Liver (tissue), 9 donors: ENCODE results near the gene GCN1. TPM values are rescaled to one million over a fixed set of nuclear protein-coding genes. Genes with fewer than 3 reads are reported as not detected.

Experiments used
- DNase-seq: peaks from one replicate; pipeline ENCODE4 v3.0.0-alpha.2; 2017; ENCODE audit warnings: low spot score
- H3K27ac ChIP-seq, 2 donors: one replicate each; pipeline ENCODE4 v1.7.0; 2013; ENCODE audit warnings: inconsistent platforms in 2 of 2, low read length in 2 of 2, control low read depth in 1 of 2, low read depth in 1 of 2, mild to moderate bottlenecking in 1 of 2
- H3K27me3 ChIP-seq, 4 donors: one replicate each; pipeline versions ENCODE4 v1.6.1 to v1.7.0; 2013; ENCODE audit warnings: low read length in 3 of 4, inconsistent platforms in 1 of 4, mild to moderate bottlenecking in 1 of 4, moderate library complexity in 1 of 4; ENCODE audit not compliant: control insufficient read depth in 4 of 4, insufficient read depth in 4 of 4
- H3K36me3 ChIP-seq, 4 donors: one replicate each; pipeline versions ENCODE4 v1.6.1 to v1.7.0; 2013; ENCODE audit warnings: low read length in 3 of 4, mild to moderate bottlenecking in 3 of 4, low read depth in 1 of 4, moderate library complexity in 1 of 4; ENCODE audit not compliant: control insufficient read depth in 4 of 4, insufficient read depth in 3 of 4
- H3K4me1 ChIP-seq, 4 donors: one replicate each; pipeline versions ENCODE4 v1.6.1 to v1.7.0; 2013; ENCODE audit warnings: low read length in 3 of 4, mild to moderate bottlenecking in 3 of 4, moderate library complexity in 1 of 4; ENCODE audit not compliant: control insufficient read depth in 4 of 4, insufficient read depth in 4 of 4
- H3K4me3 ChIP-seq, 3 donors: one replicate each; pipeline versions ENCODE4 v1.6.1 to v1.7.0; 2013; ENCODE audit warnings: low read length in 3 of 3, control low read depth in 1 of 3, low read depth in 1 of 3, mild to moderate bottlenecking in 1 of 3
- H3K9ac ChIP-seq, 2 donors: one replicate each; pipeline ENCODE4 v1.7.0; 2013; ENCODE audit warnings: low read length in 2 of 2, mild to moderate bottlenecking in 2 of 2, moderate library complexity in 2 of 2, control low read depth in 1 of 2, low read depth in 1 of 2
- H3K9me3 ChIP-seq, 4 donors: one replicate each; pipeline versions ENCODE4 v1.6.1 to v1.7.0; 2013; ENCODE audit warnings: low read length in 3 of 4; ENCODE audit not compliant: control insufficient read depth in 4 of 4
- FOXA1 ChIP-seq: IDR thresholded peaks from 2 replicates; pipeline ENCODE4 v1.6.1; 2016; ENCODE audit warnings: antibody characterized with exemption
- GABPA ChIP-seq, 2 donors: IDR thresholded peaks in 1 of 2; conservative IDR thresholded peaks in 1 of 2; 2 replicates each; pipeline ENCODE4 v1.6.1; 2016; ENCODE audit warnings: antibody characterized with exemption in 2 of 2, mild to moderate bottlenecking in 1 of 2, moderate library complexity in 1 of 2
- HNF4A ChIP-seq, 2 donors: conservative IDR thresholded peaks; 2 replicates each; pipeline ENCODE4 v1.6.1; 2016; ENCODE audit warnings: antibody characterized with exemption in 2 of 2, mild to moderate bottlenecking in 2 of 2
- HNF4G ChIP-seq: IDR thresholded peaks from 2 replicates; pipeline ENCODE4 v1.6.1; 2016; ENCODE audit warnings: antibody characterized with exemption
- JUND ChIP-seq, 2 donors: IDR thresholded peaks; 2 replicates each; pipeline ENCODE4 v1.6.1; 2016; ENCODE audit warnings: antibody characterized with exemption in 2 of 2
- NR2F2 ChIP-seq: IDR thresholded peaks from 2 replicates; pipeline ENCODE4 v1.6.1; 2016; ENCODE audit warnings: antibody characterized with exemption
- SP1 ChIP-seq: IDR thresholded peaks from 2 replicates; pipeline ENCODE4 v1.6.1; 2018; ENCODE audit warnings: antibody characterized with exemption, mild to moderate bottlenecking
- YY1 ChIP-seq: IDR thresholded peaks from 2 replicates; pipeline ENCODE4 v1.6.1; 2016; ENCODE audit warnings: antibody characterized with exemption, mild to moderate bottlenecking
- WGBS: extraction: QIAGEN DNeasy Blood & Tissue Kit; methylation state at CpG from one replicate; pipeline ENCODE4 v1.1.7; 2013; 5-methylcytosine and 5-hydroxymethylcytosine counted together
- polyA plus RNA-seq, 2 donors: library from polyadenylated mRNA; stranded (reverse) in 1 of 2; unstranded in 1 of 2; fragments of 200-250 nt in 1 of 2; fragments of >200 nt in 1 of 2; fragmentation: Nextera tagmentation in 1 of 2; extraction: Ambion mirVana in 1 of 2; gene quantifications; one replicate each; pipeline versions ENCODE4 v1.2.1 to v1.2.3, GENCODE V29; 2013 to 2015
- total RNA-seq, 2 donors: library from RNA; depleted of rRNA; stranded (reverse); fragments of >200 nt; gene quantifications; one replicate each; pipeline ENCODE4 v1.2.3, GENCODE V29; 2014
- TF ChIP-seq, protein P1 (sequence below): IDR thresholded peaks from 2 replicates; pipeline ENCODE4 v1.6.1; 2016; ENCODE audit warnings: antibody characterized with exemption
- TF ChIP-seq, protein P2 (sequence below): IDR thresholded peaks from 2 replicates; pipeline ENCODE4 v1.6.1; 2016; ENCODE audit warnings: antibody characterized with exemption
- TF ChIP-seq, protein P3 (sequence below): IDR thresholded peaks from 2 replicates; pipeline ENCODE4 v1.6.1; 2016; ENCODE audit warnings: antibody characterized with exemption, mild to moderate bottlenecking
- TF ChIP-seq, protein P4 (sequence below): IDR thresholded peaks from 2 replicates; pipeline ENCODE4 v1.6.1; 2016; ENCODE audit warnings: antibody characterized with exemption
- donor health status: healthy.
- donor health status: healthy.
- donor health status: healthy.
- donor health status: healthy.
- donor health status: healthy.

Gene GCN1
- total and polyA plus RNA-seq, 4 donors, result 7.3 to 78.6 (median 25.8) TPM

DNA sequence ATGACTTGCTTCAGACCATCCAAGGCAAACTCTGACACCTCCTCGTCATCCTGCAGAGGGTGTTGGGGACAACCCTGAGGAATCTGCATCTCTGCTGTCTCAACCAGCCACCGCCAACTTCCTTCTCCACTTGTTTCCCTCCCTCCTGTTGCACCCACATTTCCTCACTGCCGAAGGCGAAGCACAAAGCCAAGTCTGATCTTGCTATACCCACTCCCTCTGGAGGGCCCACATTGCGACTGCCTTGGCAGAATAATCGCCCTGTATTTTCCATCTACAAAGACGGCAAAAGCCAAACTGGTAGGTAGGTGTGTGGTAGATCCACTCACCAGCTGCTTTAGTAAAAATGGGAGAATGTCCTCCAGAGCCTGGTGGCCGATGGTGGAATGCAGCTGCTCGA is 56.1 kb downstream of the GCN1 start:
- TF ChIP-seq, protein P1, sequence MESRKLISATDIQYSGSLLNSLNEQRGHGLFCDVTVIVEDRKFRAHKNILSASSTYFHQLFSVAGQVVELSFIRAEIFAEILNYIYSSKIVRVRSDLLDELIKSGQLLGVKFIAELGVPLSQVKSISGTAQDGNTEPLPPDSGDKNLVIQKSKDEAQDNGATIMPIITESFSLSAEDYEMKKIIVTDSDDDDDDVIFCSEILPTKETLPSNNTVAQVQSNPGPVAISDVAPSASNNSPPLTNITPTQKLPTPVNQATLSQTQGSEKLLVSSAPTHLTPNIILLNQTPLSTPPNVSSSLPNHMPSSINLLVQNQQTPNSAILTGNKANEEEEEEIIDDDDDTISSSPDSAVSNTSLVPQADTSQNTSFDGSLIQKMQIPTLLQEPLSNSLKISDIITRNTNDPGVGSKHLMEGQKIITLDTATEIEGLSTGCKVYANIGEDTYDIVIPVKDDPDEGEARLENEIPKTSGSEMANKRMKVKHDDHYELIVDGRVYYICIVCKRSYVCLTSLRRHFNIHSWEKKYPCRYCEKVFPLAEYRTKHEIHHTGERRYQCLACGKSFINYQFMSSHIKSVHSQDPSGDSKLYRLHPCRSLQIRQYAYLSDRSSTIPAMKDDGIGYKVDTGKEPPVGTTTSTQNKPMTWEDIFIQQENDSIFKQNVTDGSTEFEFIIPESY, result no peak
- TF ChIP-seq SP1, result no peak
- TF ChIP-seq, protein P2, sequence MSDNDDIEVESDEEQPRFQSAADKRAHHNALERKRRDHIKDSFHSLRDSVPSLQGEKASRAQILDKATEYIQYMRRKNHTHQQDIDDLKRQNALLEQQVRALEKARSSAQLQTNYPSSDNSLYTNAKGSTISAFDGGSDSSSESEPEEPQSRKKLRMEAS, result no peak
- no peak for TF ChIP-seq HNF4A (conservative IDR thresholded peaks at IDR 0.05)
- no peak for TF ChIP-seq FOXA1
- TF ChIP-seq, protein P3, sequence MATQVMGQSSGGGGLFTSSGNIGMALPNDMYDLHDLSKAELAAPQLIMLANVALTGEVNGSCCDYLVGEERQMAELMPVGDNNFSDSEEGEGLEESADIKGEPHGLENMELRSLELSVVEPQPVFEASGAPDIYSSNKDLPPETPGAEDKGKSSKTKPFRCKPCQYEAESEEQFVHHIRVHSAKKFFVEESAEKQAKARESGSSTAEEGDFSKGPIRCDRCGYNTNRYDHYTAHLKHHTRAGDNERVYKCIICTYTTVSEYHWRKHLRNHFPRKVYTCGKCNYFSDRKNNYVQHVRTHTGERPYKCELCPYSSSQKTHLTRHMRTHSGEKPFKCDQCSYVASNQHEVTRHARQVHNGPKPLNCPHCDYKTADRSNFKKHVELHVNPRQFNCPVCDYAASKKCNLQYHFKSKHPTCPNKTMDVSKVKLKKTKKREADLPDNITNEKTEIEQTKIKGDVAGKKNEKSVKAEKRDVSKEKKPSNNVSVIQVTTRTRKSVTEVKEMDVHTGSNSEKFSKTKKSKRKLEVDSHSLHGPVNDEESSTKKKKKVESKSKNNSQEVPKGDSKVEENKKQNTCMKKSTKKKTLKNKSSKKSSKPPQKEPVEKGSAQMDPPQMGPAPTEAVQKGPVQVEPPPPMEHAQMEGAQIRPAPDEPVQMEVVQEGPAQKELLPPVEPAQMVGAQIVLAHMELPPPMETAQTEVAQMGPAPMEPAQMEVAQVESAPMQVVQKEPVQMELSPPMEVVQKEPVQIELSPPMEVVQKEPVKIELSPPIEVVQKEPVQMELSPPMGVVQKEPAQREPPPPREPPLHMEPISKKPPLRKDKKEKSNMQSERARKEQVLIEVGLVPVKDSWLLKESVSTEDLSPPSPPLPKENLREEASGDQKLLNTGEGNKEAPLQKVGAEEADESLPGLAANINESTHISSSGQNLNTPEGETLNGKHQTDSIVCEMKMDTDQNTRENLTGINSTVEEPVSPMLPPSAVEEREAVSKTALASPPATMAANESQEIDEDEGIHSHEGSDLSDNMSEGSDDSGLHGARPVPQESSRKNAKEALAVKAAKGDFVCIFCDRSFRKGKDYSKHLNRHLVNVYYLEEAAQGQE, result no peak
- TF ChIP-seq HNF4G, result no peak
- TF ChIP-seq NR2F2, result no peak
- DNase-seq, result no peak
- no peaks in the 10 kb centered on the region for H3K4me1 ChIP-seq
- WGBS, result 96% methylated on average over 9 of the region's 9 CpGs
- no peaks in the 10 kb centered on the region for H3K9me3 ChIP-seq
- peaks cover 34 to 90% (median 78%) of the 10 kb centered on the region in 4 donors for H3K36me3 ChIP-seq
- no peak overlapping the region for H3K4me3 ChIP-seq
- no peak overlapping the region for H3K27ac ChIP-seq
- H3K9ac ChIP-seq, result no peak overlapping the region
- no peaks in the 10 kb centered on the region for H3K27me3 ChIP-seq

DNA sequence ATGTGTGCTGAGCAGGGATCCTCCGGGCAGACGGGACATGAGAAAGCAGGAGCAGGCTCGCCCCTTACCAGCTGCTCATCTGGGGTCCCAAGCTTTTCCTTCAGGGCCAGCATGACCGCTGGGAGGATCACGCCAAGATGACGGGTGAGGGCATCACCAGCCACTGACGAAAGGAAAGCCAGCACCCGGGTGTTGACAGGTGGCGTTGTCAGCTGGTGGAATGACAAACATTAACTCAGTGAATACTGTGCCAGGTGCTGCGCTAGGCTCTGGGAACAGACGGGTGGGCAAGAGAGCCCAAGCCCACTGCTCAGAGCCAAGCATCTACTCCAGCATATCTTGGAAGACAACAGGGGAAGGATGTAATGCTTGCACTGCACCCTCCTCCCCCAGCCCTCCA is 56.7 kb downstream of the GCN1 start:
- TF ChIP-seq GABPA (IDR thresholded peaks at IDR 0.05 in 1 of 2, conservative IDR thresholded peaks at IDR 0.05 in 1 of 2), result no peak
- no peak for TF ChIP-seq HNF4G
- TF ChIP-seq, protein P4, sequence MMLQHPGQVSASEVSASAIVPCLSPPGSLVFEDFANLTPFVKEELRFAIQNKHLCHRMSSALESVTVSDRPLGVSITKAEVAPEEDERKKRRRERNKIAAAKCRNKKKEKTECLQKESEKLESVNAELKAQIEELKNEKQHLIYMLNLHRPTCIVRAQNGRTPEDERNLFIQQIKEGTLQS, result no peak
- TF ChIP-seq YY1, result no peak
- TF ChIP-seq, protein P3, result no peak
- no peak for TF ChIP-seq JUND (IDR thresholded peaks at IDR 0.05)
- no peak overlapping the region for H3K27ac ChIP-seq
- H3K9me3 ChIP-seq, result no peaks in the 10 kb centered on the region
- H3K36me3 ChIP-seq, result peaks cover 39 to 92% (median 80%) of the 10 kb centered on the region in 4 donors
- H3K9ac ChIP-seq, result no peak overlapping the region
- WGBS, result 88% methylated on average over 11 of the region's 11 CpGs
- H3K27me3 ChIP-seq, result no peaks in the 10 kb centered on the region
- H3K4me3 ChIP-seq, result no peak overlapping the region
- no peaks in the 10 kb centered on the region for H3K4me1 ChIP-seq
- no peak for DNase-seq
